Measurements from ENCODE around the gene CCNY.

DNA sequence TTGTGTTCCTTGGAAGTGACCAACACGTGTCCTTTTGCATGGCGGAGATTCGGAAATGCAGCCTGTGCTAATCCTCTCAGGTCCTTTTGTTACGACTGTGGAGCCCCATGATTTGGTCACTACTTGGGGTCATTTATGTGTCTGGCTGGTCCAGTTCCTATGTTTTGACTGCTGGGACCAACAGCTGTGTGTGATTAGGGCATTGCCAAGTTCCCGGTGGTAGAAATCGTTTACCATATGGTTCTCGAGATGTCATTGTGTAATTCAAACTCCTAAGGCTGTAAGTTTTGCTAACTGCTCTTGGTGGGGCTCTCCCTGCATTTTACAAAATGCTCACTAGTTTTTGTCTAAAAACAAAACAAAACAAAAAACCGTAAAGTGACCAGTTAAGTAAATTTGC, 62.0 kb downstream of the CCNY start:
- TF ChIP-seq, protein P1, sequence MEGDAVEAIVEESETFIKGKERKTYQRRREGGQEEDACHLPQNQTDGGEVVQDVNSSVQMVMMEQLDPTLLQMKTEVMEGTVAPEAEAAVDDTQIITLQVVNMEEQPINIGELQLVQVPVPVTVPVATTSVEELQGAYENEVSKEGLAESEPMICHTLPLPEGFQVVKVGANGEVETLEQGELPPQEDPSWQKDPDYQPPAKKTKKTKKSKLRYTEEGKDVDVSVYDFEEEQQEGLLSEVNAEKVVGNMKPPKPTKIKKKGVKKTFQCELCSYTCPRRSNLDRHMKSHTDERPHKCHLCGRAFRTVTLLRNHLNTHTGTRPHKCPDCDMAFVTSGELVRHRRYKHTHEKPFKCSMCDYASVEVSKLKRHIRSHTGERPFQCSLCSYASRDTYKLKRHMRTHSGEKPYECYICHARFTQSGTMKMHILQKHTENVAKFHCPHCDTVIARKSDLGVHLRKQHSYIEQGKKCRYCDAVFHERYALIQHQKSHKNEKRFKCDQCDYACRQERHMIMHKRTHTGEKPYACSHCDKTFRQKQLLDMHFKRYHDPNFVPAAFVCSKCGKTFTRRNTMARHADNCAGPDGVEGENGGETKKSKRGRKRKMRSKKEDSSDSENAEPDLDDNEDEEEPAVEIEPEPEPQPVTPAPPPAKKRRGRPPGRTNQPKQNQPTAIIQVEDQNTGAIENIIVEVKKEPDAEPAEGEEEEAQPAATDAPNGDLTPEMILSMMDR (IDR thresholded peaks at IDR 0.05), result no peak
- TF ChIP-seq POLR2A (IDR thresholded peaks at IDR 0.05), result no peak

Measured in lower leg skin (tissue), 3 donors.